Mesodermal cell (in vitro differentiated cells): Measurements from ENCODE around the gene COL18A1.
"Not testable (repeated sequence)": the region's sequence is repeated elsewhere in the genome, so short reads cannot be mapped to it uniquely, and the experiment has no call there.

Experiments
- H3K27ac ChIP-seq: 2 replicates; pipeline ENCODE4 v1.7.0; 2013; ENCODE audit warnings: mild to moderate bottlenecking, low read depth, low read length, moderate library complexity; ENCODE audit not compliant: severe bottlenecking
- H3K36me3 ChIP-seq: 2 replicates; pipeline ENCODE4 v1.7.1; 2013; ENCODE audit warnings: mild to moderate bottlenecking, low read length, moderate library complexity; ENCODE audit not compliant: control insufficient read depth, insufficient read depth
- H3K4me1 ChIP-seq: one replicate; pipeline ENCODE4 v1.7.1; 2013; ENCODE audit warnings: mild to moderate bottlenecking, low read length; ENCODE audit not compliant: insufficient read depth, control insufficient read depth, poor library complexity, severe bottlenecking
- H3K4me3 ChIP-seq: 2 replicates; pipeline ENCODE4 v1.7.0; 2013; ENCODE audit warnings: low read length, control low read depth, mild to moderate bottlenecking; ENCODE audit not compliant: insufficient read depth, poor library complexity, severe bottlenecking; ENCODE audit errors: extremely low read depth
- H3K9me3 ChIP-seq: 2 replicates; pipeline ENCODE4 v1.7.1; 2013; ENCODE audit warnings: mild to moderate bottlenecking, low read length, moderate library complexity; ENCODE audit not compliant: control insufficient read depth
- WGBS, 2 experiments: methylation state at CpG; one replicate each; pipeline ENCODE4 v1.1.5; 2013; ENCODE audit warnings: missing lambda C conversion rate in 2 of 2; ENCODE audit not compliant: insufficient coverage in 2 of 2; 5-methylcytosine and 5-hydroxymethylcytosine counted together

Gene COL18A1

DNA sequence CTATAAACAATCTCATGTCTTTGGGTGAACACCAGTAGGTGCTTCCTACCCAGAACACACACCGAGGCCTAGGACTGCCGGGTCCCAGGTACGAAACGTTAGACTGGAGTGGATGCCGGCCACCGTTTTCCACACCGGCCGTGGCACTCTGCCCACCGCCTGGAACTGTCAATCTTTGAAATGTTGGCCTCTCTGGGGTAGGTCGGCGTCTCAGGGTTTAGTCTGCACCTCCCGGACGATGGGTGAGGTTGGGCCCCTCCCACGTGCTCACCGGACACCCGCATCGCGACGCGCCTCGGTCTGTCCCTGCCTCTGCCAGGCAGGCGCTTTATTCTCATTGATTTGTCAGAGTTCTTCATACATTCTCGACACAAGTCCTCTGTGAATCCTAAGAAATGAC is 35.9 kb upstream of the COL18A1 start:
- not testable (repeated sequence) for H3K9me3 ChIP-seq, H3K36me3 ChIP-seq, H3K4me3 ChIP-seq, H3K27ac ChIP-seq
- 93 to 97% methylated on average over 23 of the region's 23 CpGs for WGBS, 2 experiments
- peaks cover 43% of the 10 kb centered on the region for H3K4me1 ChIP-seq

DNA sequence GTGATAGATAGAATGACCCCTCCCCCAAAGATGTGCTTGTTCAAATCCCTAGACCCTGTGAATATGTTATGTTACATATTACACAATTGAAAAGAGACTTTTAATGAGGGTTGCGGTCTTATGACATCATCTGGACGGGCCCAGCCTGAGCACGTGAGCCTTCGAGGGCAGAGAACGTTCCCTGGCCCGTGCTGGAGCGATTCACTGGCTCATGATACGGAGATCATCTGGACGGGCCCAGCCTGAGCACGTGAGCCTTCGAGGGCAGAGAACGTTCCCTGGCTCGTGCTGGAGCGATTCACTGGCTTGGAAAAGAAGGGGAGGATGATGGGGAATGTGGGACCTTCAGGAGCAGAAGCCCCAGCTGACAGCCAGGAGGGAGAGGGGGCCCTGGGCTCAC is 34.4 kb upstream of the COL18A1 start:
- no peak overlapping the region for H3K4me3 ChIP-seq
- peaks cover 6% of the 10 kb centered on the region for H3K9me3 ChIP-seq
- no peak overlapping the region for H3K27ac ChIP-seq
- WGBS, 2 experiments: 94 to 96% methylated on average over 14 of the region's 14 CpGs
- H3K36me3 ChIP-seq: no peaks in the 10 kb centered on the region
- H3K4me1 ChIP-seq: peaks cover 29% of the 10 kb centered on the region

DNA sequence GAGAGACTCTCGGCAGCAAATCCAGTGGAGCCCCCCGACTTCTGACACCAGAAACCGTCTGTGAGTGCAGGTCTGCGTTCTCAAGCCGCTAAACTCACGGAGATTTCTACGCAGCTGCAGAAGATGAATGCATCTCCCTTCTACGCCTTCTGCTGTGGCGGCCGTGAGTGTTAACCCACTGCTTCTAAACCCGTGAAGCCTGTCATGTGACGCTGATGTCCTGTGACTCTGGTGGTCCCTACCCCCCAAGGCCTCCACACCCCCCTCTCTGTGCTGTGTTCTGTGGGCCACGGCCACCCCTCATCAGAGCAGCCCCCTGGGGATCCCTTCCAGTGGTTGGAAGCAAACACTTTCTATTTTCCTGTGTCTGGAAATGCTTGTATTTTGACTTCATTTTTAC is 33.9 kb upstream of the COL18A1 start:
- WGBS, 2 experiments: 93 to 95% methylated on average over 12 of the region's 13 CpGs
- H3K4me3 ChIP-seq: no peak overlapping the region
- peaks cover 23% of the 10 kb centered on the region for H3K4me1 ChIP-seq
- no peak overlapping the region for H3K27ac ChIP-seq
- H3K36me3 ChIP-seq: no peaks in the 10 kb centered on the region
- H3K9me3 ChIP-seq: peaks cover 6% of the 10 kb centered on the region

DNA sequence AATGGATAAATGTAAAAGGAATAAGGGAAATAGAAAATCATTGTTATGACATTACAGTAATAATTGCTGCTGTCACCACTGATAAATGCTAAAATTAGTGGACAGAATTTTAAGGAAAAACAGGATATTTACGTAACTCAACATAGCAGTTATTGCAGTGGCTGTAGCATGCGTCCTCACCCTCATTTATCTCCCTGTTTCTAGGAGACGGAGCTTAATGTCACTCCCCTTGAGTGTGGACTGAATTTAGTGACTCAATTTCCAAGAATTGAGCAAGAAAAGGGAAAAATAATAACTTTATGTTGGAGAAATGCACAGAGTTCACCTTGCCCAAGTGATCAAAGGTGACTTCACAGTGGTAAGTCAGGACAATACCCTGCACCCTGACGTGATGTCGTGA is 33.3 kb upstream of the COL18A1 start:
- 94 to 100% methylated on average over 3 to 4 of the region's 5 CpGs for WGBS, 2 experiments
- no peak overlapping the region for H3K27ac ChIP-seq
- H3K4me1 ChIP-seq: peaks cover 19% of the 10 kb centered on the region
- no peaks in the 10 kb centered on the region for H3K36me3 ChIP-seq
- H3K9me3 ChIP-seq: peaks cover 6% of the 10 kb centered on the region
- H3K4me3 ChIP-seq: no peak overlapping the region

DNA sequence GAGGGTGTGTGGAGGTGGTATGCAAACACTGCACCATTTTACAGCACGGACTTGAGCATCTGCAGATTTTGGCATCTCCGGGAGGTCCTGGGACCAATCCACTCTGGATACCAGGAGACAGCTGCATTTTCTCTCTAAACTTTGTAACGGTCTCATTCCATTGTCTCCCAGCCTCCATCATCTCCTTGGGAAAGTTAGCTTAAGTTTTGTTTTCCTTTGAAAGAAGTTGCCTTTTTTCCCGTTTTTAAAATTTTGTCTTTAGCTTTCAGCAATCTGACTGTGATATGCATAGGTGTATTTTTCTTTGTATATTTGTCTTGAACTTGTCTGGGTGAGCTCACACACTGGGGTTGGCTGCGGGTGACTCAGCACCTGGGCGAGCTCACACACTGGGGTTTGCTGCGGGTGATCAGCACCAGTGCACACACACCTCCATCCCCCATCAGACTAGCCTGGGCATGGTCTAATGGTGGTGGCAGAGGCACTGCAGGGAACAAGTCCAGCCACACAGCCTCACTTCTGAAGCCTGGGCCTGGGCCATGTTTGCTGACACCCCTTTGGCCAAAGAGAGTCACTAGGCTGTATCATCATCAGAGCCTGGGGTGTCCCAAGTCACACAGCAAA is 32.1 kb upstream of the COL18A1 start:
- WGBS, 2 experiments: 94 to 95% methylated on average over 4 of the region's 7 CpGs
- H3K36me3 ChIP-seq: no peaks in the 10 kb centered on the region
- peaks cover 6% of the 10 kb centered on the region for H3K9me3 ChIP-seq
- H3K4me3 ChIP-seq: no peak overlapping the region
- no peak overlapping the region for H3K27ac ChIP-seq
- H3K4me1 ChIP-seq: peaks cover 10% of the 10 kb centered on the region

DNA sequence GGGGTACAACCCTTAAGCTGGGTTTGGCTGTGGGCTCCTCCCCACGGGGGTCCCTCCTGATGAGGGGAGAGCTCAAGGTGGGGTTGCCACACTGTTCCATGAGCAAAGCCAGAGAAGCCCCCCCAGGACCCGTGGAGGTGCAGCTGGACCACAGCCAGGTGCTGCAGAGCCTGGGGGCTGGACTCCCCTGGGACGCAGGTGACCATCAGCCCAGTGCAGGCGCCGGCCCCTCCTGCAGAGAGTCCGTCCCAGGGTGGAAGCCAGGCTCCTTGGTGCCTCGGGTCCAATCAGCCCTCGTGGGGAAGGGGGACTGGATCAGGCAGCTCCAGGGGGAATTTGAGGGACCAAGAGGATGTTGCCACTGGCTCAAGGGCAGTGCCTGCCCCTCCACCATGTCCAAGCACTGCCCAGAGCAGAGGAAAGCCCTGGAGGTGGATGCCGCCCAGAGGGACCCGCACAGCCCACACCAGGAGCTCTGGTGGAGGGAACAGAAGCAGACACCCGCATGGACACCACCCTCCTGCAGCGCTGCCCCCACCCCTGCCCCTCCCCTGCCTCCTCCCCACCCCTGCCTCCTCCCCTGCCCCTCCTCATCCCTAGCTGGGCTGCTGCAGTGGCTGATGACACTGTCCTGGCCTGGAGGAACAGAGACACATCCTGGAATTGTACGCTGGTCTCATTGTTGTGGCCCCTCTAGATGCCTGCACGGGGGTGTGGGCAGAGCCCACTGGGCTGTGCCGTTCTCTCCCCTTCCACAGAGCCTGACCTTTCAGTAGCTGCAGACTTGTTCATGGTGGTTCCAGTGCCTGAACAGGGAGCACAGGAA is 30.8 kb upstream of the COL18A1 start:
- 89 to 94% methylated on average over 9 to 15 of the region's 15 CpGs for WGBS, 2 experiments
- Histone ChIP-seq H3K4me3 (no peak overlapping the region), H3K36me3 (no peaks in the 10 kb centered on the region), H3K27ac (no peak overlapping the region), H3K4me1 (peaks cover 5% of the 10 kb centered on the region), H3K9me3 (peaks cover 6% of the 10 kb centered on the region)

DNA sequence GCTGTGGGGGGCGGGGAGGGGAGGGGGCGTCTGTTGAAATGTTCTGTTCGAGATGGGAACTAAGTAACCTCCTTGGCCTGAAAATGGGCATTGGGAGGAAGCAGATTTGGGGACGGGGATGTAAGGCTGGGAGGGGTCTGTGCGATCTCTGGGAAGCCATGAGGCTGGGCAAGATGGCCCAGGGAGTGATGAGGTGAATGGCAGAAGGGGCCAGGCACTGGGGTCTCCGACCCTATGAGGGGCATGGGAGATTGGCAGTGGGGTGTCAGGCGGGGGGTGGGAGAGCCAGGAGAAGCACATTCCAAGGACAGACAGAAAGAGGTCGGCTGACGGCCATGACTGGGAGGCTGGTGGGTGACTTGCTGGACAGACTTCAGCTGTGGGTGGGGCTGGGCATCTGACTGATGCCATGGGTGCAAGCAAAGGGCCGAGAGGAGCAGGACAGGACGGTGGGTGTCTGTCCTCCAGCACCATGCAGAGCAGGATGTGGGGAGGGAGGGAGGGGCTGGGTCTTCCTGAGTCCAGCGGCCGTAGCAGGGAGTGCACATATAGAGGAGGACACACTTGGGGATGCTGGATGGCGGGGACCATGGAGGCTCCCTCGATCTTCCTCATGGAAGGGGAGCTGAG is 30.0 kb upstream of the COL18A1 start:
- WGBS, 2 experiments: 95 to 96% methylated on average over 11 of the region's 15 CpGs
- Histone ChIP-seq H3K4me1 (peaks cover 5% of the 10 kb centered on the region), H3K9me3 (peaks cover 6% of the 10 kb centered on the region), H3K4me3 (no peak overlapping the region), H3K36me3 (no peaks in the 10 kb centered on the region), H3K27ac (no peak overlapping the region)

DNA sequence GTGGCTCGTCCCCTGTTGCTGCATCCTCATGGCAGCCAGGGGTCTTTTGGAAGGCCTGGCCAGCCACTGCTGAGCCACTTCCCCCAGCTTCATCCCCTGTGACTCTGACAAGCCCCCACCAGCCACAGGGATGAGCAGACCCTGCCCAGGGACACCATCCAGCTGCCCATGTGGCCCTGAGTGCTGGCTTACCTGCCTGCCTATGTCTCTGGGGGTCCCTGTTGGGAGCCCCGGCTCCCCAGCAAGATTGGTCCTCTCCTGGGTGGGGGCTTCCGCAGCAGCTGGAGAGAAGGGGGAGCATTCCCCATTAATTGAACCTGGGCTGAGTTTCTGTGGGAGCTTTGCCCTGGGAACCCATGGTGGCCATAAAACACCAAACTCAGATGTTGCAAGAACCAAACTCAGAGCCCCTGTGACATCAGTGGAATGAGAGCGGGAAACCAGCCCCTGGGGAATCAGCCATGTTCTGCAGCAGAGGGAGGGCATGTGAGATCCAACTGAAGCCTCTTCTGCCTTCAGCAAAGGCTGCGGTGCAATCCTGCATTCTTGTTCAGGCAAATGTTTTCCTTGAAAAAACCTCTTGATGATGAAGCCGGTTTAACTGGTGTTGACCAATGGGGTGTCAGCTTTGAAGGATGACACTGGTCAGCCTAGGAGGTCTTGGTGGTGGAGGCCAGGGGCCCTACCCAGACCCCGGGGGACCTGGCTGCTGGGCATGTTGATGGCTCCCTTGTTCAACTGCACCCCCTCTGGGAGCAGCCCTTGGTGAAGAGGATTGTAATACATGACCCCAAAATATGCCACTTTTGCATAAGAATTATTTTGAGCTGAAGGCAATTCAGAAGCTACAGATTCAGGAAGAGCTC is 28.3 kb upstream of the COL18A1 start:
- H3K4me1 ChIP-seq: peaks cover 5% of the 10 kb centered on the region
- H3K4me3 ChIP-seq: no peak overlapping the region
- WGBS, 2 experiments: 97 to 100% methylated on average over 5 to 7 of the region's 7 CpGs
- no peak overlapping the region for H3K27ac ChIP-seq
- peaks cover 6% of the 10 kb centered on the region for H3K9me3 ChIP-seq
- no peaks in the 10 kb centered on the region for H3K36me3 ChIP-seq

DNA sequence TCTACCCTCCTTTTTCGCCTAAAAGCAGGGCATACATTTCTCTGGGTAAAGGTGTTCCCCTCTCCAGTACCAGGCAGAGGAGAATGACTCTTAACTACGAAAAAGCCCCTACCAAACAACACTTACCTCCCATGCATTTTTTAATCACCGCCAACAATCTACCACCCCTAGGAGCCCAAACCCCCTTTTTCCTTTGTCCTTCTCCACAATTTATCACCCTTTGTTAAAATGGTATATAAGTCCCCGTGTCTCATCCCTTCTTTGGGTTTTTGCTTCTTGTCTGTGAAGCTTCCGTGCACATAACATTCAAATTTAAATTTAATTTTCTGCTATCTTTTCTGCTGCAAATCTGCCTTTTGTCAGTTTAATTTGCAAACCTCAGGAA is 27.6 kb upstream of the COL18A1 start:
- Histone ChIP-seq H3K27ac (no peak overlapping the region), H3K36me3 (no peaks in the 10 kb centered on the region), H3K4me3 (no peak overlapping the region), H3K9me3 (peaks cover 6% of the 10 kb centered on the region), H3K4me1 (peaks cover 5% of the 10 kb centered on the region)
- 56 to 70% methylated on average over 3 to 5 of the region's 5 CpGs for WGBS, 2 experiments

DNA sequence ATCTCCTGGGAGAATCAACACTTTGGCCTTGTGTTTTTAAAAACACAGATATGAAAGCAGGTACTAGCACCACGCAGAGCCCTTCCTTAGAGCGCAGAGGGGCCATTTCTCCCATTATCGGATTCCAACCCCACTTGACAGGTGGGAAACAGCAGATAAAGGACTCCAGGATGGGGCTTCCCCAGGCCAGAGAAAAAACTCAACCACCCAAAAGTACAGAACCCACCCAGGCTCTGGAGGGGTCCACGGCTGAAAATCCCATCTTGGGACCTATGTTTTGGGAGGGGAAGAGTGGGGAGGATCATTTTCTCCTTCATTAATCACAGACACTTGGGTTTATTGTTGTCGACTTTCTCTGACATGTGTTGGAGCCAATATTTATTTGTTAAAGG is 27.1 kb upstream of the COL18A1 start:
- 100% methylated on average over 1 to 3 of the region's 5 CpGs for WGBS, 2 experiments
- Histone ChIP-seq H3K36me3 (no peaks in the 10 kb centered on the region), H3K4me3 (no peak overlapping the region), H3K4me1 (peaks cover 5% of the 10 kb centered on the region), H3K27ac (no peak overlapping the region), H3K9me3 (peaks cover 3% of the 10 kb centered on the region)
